RWPE2 (cell line): ENCODE measurements around the gene VPS52.

Experiments used
- ATAC-seq: fragments of 200-7000 bp; cut with Tn5 transposase; 3 replicates; pipeline ENCODE4 v1.9.1; 2021; ENCODE audit warnings: low read depth
- DNase-seq: peaks from one replicate; pipeline ENCODE4 v3.0.0-alpha.2; 2020; ENCODE audit warnings: low spot score
- H3K27ac ChIP-seq: fragments of 450-650 bp; 2 replicates; pipeline ENCODE4 v1.5.1; 2017; ENCODE audit warnings: mild to moderate bottlenecking; ENCODE audit not compliant: poor library complexity, severe bottlenecking
- H3K27me3 ChIP-seq: fragments of 250-450 bp; sonication (Bioruptor Pico); 2 replicates; pipeline ENCODE4 v1.5.1; 2021; ENCODE audit warnings: mild to moderate bottlenecking, moderate library complexity; ENCODE audit not compliant: insufficient read depth, poor library complexity, severe bottlenecking
- H3K36me3 ChIP-seq: fragments of 250-450 bp; sonication (Bioruptor Pico); 2 replicates; pipeline ENCODE4 v1.5.1; 2020; ENCODE audit warnings: low read depth, mild to moderate bottlenecking, moderate library complexity
- H3K4me1 ChIP-seq: fragments of 250-450 bp; sonication (Bioruptor Pico); 2 replicates; pipeline ENCODE4 v1.5.1; 2021; ENCODE audit warnings: mild to moderate bottlenecking, moderate library complexity; ENCODE audit not compliant: insufficient read depth, poor library complexity, severe bottlenecking
- H3K4me3 ChIP-seq: fragments of 250-450 bp; sonication (Bioruptor Pico); 2 replicates; pipeline ENCODE4 v1.5.1; 2021; ENCODE audit warnings: mild to moderate bottlenecking, moderate library complexity; ENCODE audit not compliant: severe bottlenecking
- H3K9me3 ChIP-seq: fragments of 250-450 bp; sonication (Bioruptor Pico); 2 replicates; pipeline ENCODE4 v1.5.1; 2021; ENCODE audit warnings: mild to moderate bottlenecking, moderate library complexity; ENCODE audit not compliant: severe bottlenecking
- TF ChIP-seq, protein P1 (sequence below): fragments of 450-650 bp; IDR thresholded peaks from one replicate; pipeline ENCODE4 v1.5.1; 2017; ENCODE audit warnings: mild to moderate bottlenecking, moderate library complexity; ENCODE audit not compliant: poor library complexity, severe bottlenecking

The VPS52 gene

DNA sequence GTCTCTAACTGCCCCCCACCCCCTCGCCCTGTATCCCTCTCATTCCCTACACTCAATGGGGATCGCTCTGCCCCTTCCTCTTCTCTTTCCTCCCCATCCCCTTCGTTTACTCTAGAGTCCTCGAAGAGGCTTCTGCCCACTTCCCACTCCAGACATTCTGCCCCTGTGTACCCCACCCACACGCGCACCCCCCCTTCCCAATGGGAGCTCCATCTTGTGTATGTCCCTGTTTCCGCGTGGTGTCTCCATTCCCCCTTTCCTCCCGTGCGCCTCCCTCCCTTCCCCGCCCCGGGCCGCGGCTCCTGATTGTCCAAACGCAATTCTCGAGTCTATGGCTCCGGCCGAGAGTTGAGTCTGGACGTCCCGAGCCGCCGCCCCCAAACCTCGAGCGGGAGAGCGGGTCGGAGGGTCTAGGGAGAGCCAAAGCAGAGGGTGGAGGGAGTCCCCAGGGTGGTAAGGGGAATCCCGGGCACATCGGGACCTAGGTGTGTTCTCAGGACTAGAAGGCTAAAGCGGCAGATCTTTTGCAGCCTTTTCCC is 64.1 kb downstream of the VPS52 start:
- peak overlapping the region; percentile 87 for H3K27ac ChIP-seq
- ATAC-seq (peak; percentile 4; the same call in 2 of the 3 replicates), DNase-seq (no peak)
- no peaks in the 10 kb centered on the region for H3K9me3 ChIP-seq
- TF ChIP-seq, protein P1, sequence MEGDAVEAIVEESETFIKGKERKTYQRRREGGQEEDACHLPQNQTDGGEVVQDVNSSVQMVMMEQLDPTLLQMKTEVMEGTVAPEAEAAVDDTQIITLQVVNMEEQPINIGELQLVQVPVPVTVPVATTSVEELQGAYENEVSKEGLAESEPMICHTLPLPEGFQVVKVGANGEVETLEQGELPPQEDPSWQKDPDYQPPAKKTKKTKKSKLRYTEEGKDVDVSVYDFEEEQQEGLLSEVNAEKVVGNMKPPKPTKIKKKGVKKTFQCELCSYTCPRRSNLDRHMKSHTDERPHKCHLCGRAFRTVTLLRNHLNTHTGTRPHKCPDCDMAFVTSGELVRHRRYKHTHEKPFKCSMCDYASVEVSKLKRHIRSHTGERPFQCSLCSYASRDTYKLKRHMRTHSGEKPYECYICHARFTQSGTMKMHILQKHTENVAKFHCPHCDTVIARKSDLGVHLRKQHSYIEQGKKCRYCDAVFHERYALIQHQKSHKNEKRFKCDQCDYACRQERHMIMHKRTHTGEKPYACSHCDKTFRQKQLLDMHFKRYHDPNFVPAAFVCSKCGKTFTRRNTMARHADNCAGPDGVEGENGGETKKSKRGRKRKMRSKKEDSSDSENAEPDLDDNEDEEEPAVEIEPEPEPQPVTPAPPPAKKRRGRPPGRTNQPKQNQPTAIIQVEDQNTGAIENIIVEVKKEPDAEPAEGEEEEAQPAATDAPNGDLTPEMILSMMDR, result no peak
- H3K4me3 ChIP-seq, result peak overlapping the region; percentile 73
- H3K36me3 ChIP-seq, result peaks cover 34% of the 10 kb centered on the region
- no peaks in the 10 kb centered on the region for H3K27me3 ChIP-seq
- peaks cover 23% of the 10 kb centered on the region for H3K4me1 ChIP-seq

DNA sequence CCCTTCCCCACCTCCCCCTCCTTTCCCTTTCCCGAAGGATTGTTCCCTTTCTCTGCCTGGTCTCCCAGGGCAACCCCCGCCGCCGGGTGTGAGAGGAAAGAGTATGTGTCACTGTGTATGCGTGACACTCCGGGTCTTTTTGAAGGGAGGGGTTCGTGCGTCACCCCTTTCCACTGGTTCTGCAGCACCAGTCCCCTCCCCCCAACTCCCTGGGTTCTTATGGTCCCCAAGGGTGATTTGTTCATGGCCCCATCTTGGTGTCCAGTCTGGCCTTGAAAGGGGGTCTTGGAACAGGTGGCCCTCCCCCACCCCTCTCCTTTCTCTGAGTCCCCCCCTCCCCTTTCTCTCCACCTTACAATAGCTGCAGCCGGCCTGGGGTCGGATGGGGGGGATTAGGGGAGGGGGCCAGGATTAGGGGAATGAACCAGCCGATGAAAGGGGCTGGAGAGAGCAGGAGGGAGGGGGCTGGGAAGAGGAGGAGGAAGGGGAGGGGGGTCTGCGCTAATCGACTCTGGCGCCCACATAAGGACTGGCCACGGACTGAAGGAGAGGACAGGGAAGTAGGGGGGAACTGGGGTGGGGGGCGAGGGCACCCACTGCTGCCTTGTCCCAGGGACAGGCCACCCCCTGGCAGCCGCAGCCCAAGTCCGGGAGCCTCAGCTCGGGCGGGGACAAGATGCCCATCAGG is 64.7 kb downstream of the VPS52 start:
- ATAC-seq, result no peak
- Histone ChIP-seq H3K27ac (peak overlapping the region; percentile 87), H3K4me3 (peak overlapping the region; percentile 73), H3K9me3 (no peaks in the 10 kb centered on the region), H3K27me3 (no peaks in the 10 kb centered on the region), H3K36me3 (peaks cover 40% of the 10 kb centered on the region), H3K4me1 (peaks cover 23% of the 10 kb centered on the region)
- peak; percentile 73 for DNase-seq
- TF ChIP-seq, protein P1, result no peak

DNA sequence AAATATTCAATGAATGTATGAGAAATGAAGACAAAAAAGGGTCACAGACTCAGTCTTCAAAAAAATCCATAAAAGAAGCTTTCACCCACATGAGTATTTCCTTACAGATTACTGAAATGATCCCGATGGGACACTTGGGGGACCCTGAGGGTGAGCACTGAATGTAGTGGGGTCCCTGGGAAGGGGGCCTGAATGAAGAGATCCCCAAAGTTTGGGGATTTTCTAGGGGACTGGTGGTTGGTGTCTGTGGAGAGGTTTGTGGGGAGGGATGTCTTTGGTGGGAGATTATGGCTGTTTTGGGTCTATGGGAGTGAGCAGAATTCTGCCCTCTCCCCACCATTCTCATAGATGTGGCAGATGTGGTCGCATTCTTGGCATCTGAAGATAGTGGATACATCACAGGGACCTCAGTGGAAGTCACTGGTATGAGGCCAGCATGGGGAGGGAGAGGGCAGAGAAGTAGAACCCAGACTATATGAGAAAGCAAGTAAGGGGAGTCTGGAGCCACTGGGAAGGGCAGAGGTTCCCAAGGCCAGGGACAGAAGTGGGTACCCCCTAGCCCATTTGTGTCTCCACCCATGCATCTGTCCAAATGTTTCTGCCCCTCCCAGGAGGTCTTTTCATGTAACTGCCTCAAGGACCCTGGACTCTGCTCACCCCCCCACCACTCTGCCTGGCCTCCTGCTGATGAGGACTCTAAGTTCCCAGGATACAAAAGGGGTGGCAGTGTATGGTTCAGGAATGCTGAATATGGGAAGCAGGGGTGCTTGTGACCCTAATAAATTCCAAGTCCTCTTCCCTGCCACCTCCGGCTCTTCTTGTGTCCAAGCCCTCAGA is 65.4 kb downstream of the VPS52 start:
- no peak for DNase-seq

DNA sequence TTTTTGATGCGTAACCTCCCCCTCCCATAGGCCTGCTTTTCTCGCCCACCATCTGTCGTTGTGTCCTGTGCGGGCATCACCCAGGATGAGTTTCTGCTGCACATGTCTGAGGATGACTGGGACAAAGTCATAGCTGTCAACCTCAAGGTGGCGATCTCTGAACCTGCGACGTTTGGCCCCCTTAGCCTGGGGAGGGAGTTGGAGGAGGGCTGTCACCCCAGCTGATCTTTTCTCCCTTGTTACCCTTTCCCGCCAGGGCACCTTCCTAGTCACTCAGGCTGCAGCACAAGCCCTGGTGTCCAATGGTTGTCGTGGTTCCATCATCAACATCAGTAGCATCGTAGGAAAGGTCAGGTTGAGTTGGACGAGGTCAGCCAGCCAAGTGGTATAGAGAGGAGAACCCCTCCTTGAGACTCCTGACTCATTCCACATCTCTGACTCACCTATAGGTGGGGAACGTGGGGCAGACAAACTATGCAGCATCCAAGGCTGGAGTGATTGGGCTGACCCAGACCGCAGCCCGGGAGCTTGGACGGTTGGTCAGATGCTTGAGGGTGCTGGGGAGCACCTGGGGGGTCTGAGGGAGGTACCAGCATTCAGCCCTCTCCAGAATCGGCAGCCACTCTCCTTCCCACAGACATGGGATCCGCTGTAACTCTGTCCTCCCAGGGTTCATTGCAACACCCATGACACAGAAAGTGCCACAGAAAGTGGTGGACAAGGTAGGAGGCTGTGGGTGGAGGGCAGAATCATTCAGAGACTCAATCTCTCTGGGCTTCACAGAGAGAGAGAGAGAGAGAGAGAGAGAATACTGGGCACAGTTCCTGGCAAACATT is 66.3 kb downstream of the VPS52 start:
- TF ChIP-seq, protein P1, result peak; percentile 12
- H3K27ac ChIP-seq, result peak overlapping the region; percentile 87
- H3K4me1 ChIP-seq, result peaks cover 27% of the 10 kb centered on the region

More for the DNA sequence above, 65.4 kb downstream of the VPS52 start:
- H3K4me1 ChIP-seq, result peaks cover 27% of the 10 kb centered on the region
- TF ChIP-seq, protein P1, result no peak
- no peaks in the 10 kb centered on the region for H3K9me3 ChIP-seq
- peaks cover 48% of the 10 kb centered on the region for H3K36me3 ChIP-seq
- no peak for ATAC-seq
- peak overlapping the region; percentile 87 for H3K27ac ChIP-seq
- no peak overlapping the region for H3K4me3 ChIP-seq
- no peaks in the 10 kb centered on the region for H3K27me3 ChIP-seq

More for the DNA sequence above, 66.3 kb downstream of the VPS52 start:
- Histone ChIP-seq H3K36me3 (peaks cover 47% of the 10 kb centered on the region), H3K4me3 (peak overlapping the region; percentile 60), H3K9me3 (no peaks in the 10 kb centered on the region), H3K27me3 (no peaks in the 10 kb centered on the region)
- DNase-seq (no peak), ATAC-seq (peak; percentile 62)
